ENCODE measurements around the gene DTX2.
A peak's percentile ranks its signal among the peaks of the same experiment; 100 is the strongest.
"Not testable (repeated sequence)": the region's sequence is repeated elsewhere in the genome, so short reads cannot be mapped to it uniquely, and the experiment has no call there.

DTX2 gene

GRCh38 chr7:76461464-76462101 lies at the start of gene DTX2:
Gene DTX2 (plus strand): TSS chr7:76461709. CDS start chr7:76480510, 18,801 bp downstream.
- DNase-seq (ENCODE audit: low read depth, low spot score); CTCF ChIA-PET; POLR2A ChIA-PET: not testable (repeated sequence)
- peak; percentile 2 for TF ChIP-seq CTCF (IDR thresholded peaks at IDR 0.05; ENCODE audit: insufficient read depth, low read length, missing control alignments)
- peak within 1 kb of the TSS; percentile 53 for H3K4me3 ChIP-seq (ENCODE audit: low read depth, low read length)

GRCh38 chr7:76412249-76412648 lies 49.3 kb upstream of the DTX2 start:
- ChIA-PET CTCF (no interaction called here), POLR2A (no interaction called here)
- DNase-seq (ENCODE audit: low read depth, low spot score): no peak
- no peak for TF ChIP-seq CTCF (IDR thresholded peaks at IDR 0.05; ENCODE audit: insufficient read depth, low read length, missing control alignments)
- H3K4me3 ChIP-seq (ENCODE audit: low read depth, low read length): no peak overlapping the region

- POLR2A ChIA-PET: not testable (repeated sequence)
- CTCF ChIA-PET: interaction anchor here (0.7 kb wide), 1 partner anchor 10 kb away, joined by 3 read pairs; no protein-coding TSS in a partner anchor
Observed at GRCh38 chr7:76417654-76418310, 43.7 kb upstream of the DTX2 start.

GRCh38 chr7:76421097-76421496 lies 40.4 kb upstream of the DTX2 start:
- H3K4me3 ChIP-seq (ENCODE audit: low read depth, low read length); POLR2A ChIA-PET; DNase-seq (ENCODE audit: low read depth, low spot score); CTCF ChIA-PET: not testable (repeated sequence)

More at GRCh38 chr7:76417654-76418310, 43.7 kb upstream of the DTX2 start:
- not testable (repeated sequence) for DNase-seq (ENCODE audit: low read depth, low spot score); H3K4me3 ChIP-seq (ENCODE audit: low read depth, low read length)

GRCh38 chr7:76423666-76424412 lies 37.7 kb upstream of the DTX2 start:
- CTCF ChIA-PET: interaction anchor here (1.4 to 1.5 kb wide), 2 partner anchors 10 to 46 kb away, joined by 3 read pairs; no protein-coding TSS in a partner anchor
- DNase-seq (ENCODE audit: low read depth, low spot score): no peak
- H3K4me3 ChIP-seq (ENCODE audit: low read depth, low read length): no peak overlapping the region
- no peak for TF ChIP-seq CTCF (IDR thresholded peaks at IDR 0.05; ENCODE audit: insufficient read depth, low read length, missing control alignments)
- POLR2A ChIA-PET: no interaction called here

GRCh38 chr7:76424413-76425111 lies 36.9 kb upstream of the DTX2 start, which contains the start of gene ZP3:
Gene ZP3 (plus strand): TSS chr7:76424950. CDS start chr7:76424965, 15 bp downstream.
- TF ChIP-seq CTCF (IDR thresholded peaks at IDR 0.05; ENCODE audit: insufficient read depth, low read length, missing control alignments): no peak
- no peak within 1 kb of the TSS for H3K4me3 ChIP-seq (ENCODE audit: low read depth, low read length)
- DNase-seq (ENCODE audit: low read depth, low spot score): no peak
- ChIA-PET CTCF (interaction anchor here (1.4 to 1.5 kb wide), 2 partner anchors 9 to 47 kb away, joined by 3 read pairs; no protein-coding TSS in a partner anchor), POLR2A (no interaction called here)
